SKM-1 treated with dmso at 0.1 percent for 144 hours (cell line): ENCODE data around the gene KANSL1.
"Not testable (repeated sequence)": the region's sequence is repeated elsewhere in the genome, so short reads cannot be mapped to it uniquely, and the experiment has no call there.

Experiments used
- DNase-seq: peaks from one replicate; lab custom pipeline; 2025; ENCODE audit not compliant: unreplicated experiment; lab: John Stamatoyannopoulos, UW

The KANSL1 gene

DNA sequence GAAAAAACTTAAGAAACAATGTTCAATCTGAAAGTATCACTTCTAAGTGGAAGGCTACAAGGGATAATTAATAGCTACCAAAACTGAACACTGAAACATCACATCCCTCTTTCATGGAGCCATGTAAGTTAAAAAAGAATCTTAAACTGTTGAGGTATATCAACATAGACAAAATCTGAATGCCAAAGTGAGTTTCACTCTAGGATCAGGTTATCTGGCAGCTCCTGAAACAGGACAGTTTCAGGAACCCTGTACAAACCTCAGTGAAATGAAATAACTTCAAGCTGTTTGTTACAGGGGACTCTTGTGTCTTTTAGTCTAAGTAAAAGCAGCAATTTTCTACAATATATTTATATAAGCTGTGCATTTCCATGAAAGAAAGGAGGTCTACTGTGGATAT lies 73.2 kb downstream of the KANSL1 start:
- no peak for DNase-seq

DNA sequence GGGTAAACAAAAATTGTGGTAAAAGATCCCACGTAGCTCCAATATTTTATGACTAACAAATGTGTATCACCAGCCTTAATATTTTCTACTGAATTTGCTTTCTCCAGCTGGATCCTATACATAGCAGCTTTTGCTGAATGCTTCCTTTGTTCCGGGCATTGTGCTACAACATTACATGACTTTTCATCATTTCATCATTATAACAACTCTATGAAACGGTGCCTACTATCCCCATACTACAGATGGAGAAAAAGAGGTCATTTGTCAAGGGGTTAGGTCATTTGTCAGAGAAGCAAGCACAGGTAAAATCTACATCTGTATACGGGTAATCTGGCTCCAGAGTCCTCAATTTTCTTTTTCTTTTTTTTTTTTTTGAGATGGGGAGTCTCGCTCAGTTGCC lies 74.3 kb downstream of the KANSL1 start:
- DNase-seq = no peak

DNA sequence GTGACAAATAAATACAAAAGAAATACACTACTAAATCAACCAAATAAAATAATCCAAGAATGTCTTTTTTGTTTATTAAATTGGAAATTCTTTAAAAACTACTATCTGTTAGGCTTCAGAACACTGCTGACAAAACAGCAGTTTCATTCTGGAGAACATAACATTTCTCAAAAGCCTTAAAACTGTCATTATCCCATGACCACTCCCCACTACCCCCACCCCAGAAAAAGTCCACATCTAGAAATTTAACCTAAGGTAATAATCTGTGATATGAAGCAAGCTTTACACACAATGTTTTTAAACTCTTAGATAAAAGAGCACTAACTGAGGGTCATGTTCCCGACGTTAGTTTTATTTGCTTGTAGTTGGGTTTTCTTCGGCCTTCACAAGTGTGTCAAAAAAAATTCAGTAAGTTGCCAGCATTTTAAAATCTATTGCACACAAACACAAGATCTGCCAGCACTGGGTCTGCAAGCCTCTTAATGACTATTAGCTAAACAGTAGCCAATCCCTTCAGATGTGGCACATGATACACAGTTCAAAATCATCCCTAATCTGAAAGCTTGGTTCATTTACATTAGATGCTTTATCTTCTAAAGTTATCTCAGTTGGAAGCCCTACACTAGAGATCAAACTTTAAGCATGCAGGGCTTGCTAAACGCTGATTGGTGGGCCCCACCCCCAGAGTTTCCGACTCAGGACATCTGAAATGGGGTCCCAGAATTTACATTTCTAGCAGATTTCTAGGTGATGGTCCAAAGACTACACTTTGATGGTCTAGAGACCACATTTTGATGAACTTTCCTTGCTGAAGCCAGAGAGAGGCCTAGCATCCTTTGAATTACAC lies 75.2 kb downstream of the KANSL1 start:
- no peak for DNase-seq

DNA sequence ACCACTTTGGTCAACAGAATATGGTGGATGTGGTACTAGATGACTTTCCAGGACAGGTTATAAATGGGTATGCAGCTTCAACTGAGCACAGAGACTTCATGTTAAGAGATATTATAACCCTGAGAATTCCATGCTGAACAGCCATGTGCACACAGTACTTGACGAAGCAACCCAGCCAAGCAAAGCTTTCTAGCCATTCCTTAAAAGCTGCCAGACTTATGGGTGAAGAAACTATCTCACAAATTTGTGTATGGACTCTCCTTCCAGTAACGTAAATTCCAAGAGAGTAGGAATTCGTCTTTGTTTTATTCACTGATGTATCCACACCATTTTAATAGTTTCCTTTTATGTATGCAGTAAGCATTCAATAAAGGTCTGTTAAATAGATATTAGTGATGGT lies 76.1 kb downstream of the KANSL1 start:
- DNase-seq = no peak

DNA sequence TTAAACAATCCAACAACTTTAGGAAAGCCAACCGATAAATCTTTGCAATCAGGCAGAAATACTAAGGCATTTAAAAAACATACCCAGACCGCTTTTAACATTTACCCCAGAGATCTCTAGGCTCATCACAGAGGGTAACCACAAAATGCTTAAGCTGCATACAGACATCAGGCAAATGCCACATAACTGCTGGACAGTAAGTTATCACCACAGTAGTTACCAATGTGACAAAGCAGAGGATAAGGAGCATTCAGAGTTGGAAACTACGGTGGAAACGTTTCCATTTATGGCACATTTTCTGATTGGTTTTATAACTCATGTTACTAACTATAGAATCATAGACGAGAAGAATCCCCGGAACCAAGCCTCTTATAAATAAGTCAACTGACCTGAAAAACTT lies 77.5 kb downstream of the KANSL1 start:
- no peak for DNase-seq

DNA sequence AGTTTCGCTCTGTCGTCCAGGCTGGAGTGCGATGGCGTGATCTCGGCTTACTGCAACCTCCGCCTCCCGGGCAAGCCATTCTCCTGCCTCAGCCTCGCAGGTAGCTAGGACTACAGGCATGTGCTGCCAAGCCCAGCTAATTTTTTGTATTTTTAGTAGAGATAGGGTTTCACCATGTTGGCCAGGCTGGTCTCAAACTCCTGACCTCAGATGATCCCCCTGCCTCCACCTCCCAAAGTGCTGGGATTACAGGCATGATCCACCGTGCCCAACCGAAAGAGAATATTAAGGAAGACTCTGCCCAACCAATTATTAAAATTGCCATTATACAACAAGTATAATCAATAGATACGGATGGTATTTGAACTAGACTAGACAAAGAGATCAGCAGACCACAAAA lies 82.0 kb downstream of the KANSL1 start:
- not testable (repeated sequence) for DNase-seq

DNA sequence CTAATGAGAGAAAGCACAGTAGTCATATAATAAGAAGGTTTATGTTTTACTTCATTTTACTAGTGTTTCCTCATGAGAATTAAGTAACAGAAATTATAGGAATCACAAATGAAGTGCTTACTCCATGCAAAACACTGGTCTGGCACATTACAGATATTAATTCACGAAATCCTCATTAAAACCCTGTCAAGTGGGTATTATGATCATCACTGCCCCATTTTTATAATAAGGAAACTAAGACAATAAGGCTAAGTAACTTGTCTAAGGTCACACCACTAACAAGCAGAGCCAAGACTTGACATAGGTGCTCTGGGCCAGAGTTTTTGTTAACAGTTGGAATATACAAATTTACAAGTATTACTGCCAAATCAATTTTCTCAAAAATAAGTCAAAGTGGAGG lies 83.0 kb downstream of the KANSL1 start:
- no peak for DNase-seq

DNA sequence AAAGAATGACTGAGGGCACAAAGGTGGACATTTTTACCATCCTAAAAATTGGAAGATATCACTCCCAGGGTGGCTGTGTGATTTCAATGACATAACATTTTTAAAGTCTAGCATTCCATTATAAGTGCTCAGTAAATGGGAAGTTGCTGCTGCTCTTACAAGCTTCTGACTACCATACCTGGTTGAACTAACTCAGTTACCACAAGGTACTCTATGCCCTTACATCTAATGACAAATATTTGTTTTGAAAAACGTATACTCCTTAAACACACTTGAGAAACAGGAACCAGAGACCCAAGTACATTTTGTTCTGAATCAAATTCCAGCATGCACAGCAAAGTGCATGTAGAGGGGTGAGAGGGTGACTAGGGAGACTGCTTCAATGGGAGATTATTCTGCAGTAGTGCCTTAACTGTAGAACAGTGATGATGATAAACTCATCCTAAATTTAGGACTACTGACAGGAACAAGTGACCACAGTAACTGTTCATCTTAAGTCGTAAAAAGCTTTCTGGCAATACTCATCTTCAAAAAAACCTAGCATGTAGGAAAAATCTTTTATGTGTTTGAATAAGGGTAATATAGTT lies 83.5 kb downstream of the KANSL1 start:
- DNase-seq = no peak

DNA sequence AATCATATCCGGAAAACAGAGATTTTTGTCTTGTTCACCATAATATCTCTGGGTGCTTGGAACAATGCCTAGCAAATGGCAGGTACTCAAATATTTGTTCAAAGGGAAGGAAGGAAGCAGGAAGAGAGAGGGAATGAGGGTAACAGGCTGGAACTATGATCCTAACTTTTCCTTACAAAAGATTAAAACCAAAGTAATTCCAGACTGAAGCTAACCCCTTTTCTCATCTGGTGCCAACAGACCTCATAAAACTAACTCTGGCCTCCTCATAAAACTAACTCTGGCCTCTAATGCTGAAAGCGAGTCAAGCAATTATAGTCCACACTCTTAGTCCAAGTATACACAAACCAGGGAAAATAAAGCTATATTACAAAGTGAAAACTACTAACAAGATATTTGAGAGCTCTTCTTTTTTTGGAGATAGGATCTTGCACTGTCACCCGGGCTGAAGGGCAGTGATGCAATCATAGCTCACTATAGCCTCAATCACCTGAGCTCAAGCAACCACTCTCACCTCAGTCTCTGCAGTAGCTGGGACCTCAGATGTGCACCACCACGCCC lies 84.6 kb downstream of the KANSL1 start:
- no peak for DNase-seq

DNA sequence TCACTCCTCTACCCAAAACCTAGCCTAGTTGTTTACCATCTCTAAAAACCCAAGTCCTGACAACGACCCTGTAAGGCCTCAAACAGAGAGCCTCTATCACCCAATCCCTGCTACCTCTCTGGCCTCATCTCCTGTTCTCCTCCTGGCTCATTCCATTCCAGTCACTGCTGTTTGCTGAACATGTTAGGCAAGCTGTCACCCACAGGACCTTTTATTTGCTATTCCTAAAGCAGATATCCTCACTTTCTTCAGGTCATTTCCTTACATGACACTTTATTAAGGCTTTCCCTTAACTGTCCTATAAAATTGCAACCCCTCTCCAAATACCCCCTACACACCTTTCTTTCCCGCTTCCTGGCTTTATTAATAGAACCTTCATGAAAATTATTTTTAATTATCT lies 85.1 kb downstream of the KANSL1 start:
- no peak for DNase-seq

DNA sequence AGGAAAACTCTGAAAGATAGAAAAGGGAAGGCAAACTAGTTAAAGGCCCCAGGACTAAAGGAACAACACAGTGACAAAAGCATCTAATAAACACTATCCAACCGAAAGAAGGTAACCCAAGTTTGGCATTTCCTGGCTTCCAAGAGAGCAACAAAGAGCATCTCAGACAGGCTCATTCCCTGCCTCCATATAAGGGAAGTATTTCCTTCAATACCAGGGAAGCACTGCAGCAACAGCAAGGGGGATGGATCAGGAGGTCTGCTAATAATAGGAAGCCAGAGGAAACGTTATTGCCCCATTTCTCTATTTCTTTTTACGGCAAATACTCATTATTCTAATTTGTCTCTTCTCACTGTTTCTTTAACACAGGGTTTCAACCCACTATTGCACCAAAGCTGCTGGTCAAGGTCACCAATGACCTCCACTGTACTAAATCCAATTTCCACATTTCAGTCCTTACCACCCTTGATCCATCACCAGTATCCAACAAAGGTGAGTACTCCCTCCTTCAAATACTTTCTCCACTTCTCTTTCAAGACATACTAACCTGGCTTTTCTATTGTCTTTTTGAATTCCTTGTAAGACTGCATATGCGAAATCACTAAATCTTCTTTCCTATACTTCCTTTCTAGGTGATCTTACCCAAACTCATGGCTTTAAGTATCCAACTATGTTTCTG lies 86.1 kb downstream of the KANSL1 start:
- DNase-seq = no peak

DNA sequence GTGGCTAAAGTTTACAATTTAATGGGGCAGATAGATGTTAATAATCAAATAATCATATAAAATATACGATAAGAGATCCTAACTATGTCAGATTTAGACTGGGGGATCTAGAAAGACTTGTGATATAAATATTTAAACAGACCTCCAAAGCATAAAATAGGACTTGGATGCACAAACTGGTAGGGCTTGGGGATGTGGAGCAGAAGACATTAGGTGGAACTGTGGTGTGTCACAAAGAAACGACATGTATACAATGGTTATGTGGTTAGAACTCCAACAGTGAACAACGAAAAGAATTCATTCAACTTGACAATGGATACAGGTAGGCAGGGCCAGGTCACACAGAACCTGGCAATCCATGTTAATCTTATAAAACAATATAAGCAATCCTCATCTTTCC lies 90.4 kb downstream of the KANSL1 start:
- DNase-seq = not testable (repeated sequence)

DNA sequence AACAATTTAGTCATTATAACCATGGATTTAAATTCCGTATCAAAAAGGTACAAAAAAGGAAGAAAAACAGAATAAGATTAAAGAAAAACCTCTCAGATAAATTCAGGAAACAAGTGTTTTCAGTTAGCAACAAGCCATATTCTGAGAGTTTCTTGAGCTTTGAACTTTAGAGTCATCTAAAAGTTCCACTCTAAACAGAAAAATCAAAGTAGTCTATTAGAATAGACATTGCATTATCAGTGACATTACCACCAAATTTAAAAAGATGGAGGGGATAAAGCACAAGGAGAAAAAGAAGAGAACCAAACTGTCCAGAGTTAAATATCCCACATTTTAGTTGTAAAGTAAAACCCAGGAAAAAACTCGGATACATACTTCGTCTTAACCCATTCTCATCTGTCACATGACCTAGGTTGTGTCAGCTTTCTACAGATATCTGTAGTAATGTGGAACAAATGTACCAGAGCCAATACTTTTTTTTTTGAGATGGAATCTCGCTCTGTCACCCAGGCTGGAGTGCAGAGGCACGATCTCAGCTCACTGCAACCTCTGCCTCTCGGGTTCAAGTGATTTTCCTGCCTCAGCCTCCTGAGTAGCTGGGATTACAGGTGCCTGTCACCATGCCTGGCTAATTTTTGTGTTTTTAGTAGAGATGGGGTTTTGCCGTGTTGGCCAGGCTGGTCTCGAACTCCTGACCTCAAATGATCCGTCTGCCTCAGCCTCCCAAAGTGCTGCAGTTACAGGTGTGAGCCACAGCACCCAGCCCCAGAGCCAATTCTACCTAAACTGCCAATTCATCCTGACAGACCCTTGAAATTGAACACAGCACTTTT lies 91.2 kb downstream of the KANSL1 start:
- not testable (repeated sequence) for DNase-seq

DNA sequence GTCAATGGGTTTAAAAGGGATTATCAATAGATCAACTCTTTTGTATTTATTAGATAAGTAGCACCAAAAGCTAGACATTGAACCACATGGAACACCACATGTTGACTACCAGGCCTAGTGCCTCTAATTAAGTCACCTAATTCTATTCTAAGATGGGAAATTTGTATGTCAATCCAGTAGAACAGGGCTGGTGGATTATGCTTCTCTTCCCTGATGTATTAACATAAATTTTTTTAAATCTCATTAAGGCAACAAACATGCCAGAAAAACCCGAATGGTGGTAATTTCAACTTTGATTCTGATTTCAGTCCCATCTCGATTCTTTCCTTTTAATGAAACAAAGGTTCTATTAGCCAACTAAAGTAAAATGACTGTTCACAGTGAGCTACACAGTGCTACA lies 92.6 kb downstream of the KANSL1 start:
- DNase-seq = no peak

DNA sequence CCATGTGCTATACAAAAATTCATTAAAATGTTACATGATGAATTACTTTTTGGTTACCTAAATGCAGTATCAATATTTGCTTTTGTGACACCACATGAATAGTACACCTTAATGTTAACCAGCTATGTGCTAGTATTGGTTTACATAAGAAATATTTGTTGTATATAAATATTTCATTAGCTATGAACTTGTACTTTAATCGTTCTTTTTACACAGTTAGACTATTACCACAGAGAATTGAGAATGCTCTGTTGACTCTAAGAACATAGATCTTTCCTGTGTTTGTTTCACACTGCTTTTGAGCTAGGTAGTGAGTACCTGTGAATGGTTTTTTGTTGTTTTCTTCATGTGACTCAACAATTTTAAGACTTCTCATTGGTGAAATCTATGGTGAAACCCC lies 93.4 kb downstream of the KANSL1 start:
- DNase-seq = no peak

DNA sequence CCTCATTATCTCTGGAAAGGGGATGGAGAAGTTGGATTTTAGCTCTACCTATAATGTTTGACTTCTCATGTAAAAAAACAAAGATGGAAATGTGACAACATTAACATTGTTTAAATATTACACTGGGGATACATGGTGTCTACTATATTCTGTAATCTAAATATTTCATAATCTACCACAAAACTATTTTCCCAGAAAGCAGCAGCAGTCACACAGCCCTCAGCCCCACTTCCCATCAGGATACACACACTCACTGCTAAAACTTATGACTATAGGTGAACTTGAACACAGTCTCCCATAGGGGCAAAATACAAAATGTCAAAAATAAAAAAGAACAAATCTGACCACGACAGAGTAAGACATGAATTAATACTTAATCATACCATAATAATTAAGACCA lies 95.7 kb downstream of the KANSL1 start:
- no peak for DNase-seq

DNA sequence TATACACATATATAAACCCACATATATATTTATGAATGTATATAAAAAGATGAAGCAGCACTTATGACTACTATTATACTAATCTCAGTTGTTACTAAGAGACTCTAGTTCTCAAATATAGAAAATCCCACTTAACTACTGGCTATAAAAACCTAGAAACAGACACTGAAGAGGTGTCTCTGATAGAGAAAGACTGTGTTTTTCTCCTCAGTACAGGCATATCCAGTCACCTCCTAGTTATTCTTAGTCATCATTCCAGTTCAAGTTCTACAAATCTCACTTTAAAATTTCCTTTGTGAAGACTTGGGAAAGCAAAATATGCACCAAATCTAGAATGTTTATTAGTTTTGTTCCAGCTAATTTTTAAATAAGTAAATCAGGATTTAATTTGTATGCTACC lies 100.2 kb downstream of the KANSL1 start:
- DNase-seq = no peak

DNA sequence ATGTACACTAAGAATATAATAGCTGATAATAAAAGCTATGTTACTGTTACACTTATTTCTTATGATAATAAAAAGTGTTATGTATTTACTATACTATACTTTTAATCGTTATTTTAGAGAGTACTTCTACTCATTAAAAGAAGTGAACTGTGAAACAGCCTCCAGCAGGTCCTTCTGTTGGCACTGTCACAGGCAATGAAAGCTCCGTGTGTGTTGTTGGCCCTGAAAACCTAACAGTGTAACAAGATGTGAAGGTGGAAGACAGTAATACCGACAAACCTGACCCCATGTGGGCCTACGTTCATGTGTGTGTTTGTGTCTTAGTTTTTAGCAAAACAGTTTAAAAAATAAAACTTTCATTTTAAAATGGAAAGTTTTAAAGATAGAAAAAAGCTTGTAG lies 102.4 kb downstream of the KANSL1 start:
- DNase-seq = no peak

DNA sequence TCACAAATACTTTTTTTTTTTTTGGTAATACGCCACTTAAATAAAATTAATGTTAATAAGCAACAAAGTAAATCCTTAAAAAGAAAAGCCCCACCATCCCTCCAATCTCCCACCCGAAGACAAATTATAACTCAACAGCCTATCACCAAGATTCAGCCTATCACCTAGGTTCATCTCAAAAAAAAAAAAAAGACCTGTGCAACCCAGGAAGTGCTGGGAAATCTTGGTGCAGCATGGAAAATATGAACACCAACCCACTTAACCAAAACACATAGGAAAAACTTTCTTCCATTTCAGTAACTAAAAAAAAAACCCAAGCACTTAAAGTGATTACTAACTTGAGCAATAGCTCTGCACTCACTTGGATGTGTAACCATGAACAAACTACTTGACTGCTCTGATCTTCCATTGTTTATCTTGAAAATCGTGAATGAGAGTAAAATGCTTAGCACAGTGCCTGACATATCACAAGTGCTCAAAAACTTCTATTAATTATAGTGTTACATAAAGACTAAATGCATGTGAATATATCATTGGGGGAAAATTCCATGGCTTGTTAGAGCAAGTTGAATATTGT lies 103.8 kb downstream of the KANSL1 start:
- no peak for DNase-seq

DNA sequence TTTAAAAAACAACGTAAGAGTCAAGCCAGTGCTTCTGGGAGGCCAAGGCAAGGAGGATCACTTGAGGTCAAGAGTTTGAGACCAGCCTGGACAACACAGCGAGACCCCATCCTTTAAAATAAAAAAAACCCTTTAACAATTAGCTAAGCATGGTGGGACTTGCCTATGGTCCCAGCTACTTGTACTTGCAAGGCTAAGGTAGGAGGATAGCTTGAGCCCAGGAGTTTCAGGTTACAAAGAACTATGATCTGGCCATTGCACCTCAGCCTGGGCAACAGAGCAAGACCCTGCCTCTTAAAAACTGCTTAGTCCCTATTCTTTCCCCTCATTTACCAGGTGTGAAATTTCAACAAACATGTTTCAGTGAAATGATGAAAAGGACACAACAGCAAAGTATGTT lies 104.6 kb downstream of the KANSL1 start:
- DNase-seq = no peak

DNA sequence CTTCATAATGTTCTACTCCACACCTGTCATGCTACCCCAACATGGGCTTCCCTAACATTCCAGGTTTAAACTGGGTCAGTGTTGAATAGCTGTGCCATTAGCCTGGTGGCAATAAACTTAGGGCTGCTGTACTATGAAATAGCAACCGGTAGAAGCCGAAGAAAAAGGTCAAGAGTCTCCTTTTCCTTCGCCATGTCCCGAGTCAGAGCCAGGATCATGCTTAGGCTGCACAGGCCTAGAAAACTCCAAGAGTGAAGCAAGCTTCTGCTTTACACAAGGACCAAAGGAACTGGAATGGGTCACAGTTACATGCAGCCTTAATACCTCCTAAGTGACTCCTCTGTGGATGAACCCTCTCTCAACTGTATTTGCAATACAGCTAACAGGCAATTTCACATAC lies 105.4 kb downstream of the KANSL1 start:
- not testable (repeated sequence) for DNase-seq
